HFFc6 (cell line): ENCODE results near the gene DYRK1B. TPM values are rescaled to one million over a fixed set of nuclear protein-coding genes. Genes with fewer than 3 reads are reported as not detected.

Experiments
- DNase-seq: peaks from one replicate; pipeline ENCODE4 v3.0.0-alpha.2; 2018
- H3K27ac Mint-ChIP-seq: 2 replicates; pipeline ENCODE4 v1.8.0; 2020; ENCODE audit warnings: mild to moderate bottlenecking, mixed read lengths
- H3K27me3 Mint-ChIP-seq: 2 replicates; pipeline ENCODE4 v1.8.0; 2021; ENCODE audit warnings: mild to moderate bottlenecking, moderate library complexity, mixed read lengths; ENCODE audit not compliant: insufficient read depth
- H3K36me3 Mint-ChIP-seq: 2 replicates; pipeline ENCODE4 v1.8.0; 2021; ENCODE audit warnings: low read depth, mixed read lengths
- H3K4me1 Mint-ChIP-seq: 2 replicates; pipeline ENCODE4 v1.8.0; 2020; ENCODE audit warnings: low read depth, mixed read lengths
- H3K4me3 Mint-ChIP-seq: 2 replicates; pipeline ENCODE4 v1.8.0; 2020; ENCODE audit warnings: mild to moderate bottlenecking, moderate library complexity, mixed read lengths
- H3K9me3 Mint-ChIP-seq: 2 replicates; pipeline ENCODE4 v1.8.0; 2020; ENCODE audit warnings: mild to moderate bottlenecking, mixed read lengths
- total RNA-seq, 6 experiments: library from RNA; stranded (reverse); fragmentation: NEBNext Ultra II Directional; extraction: Animal tissue kit (Norgen Biotek cat#: 25700); gene quantifications; 2 replicates in 1 of 6; 3 replicates in 5 of 6; pipeline ENCODE4 v1.2.3, GENCODE V29; 2021
- TF ChIP-seq, protein P1 (sequence below): fragments of 200-600 bp; sonication (generic); IDR thresholded peaks from 2 replicates; pipeline ENCODE4 v1.5.0; 2021; ENCODE audit warnings: antibody characterized with exemption, mild to moderate bottlenecking

Gene DYRK1B
- total RNA-seq, 6 experiments from 2014 or later, result 8.9 to 20.2 (median 12.7) TPM

DNA sequence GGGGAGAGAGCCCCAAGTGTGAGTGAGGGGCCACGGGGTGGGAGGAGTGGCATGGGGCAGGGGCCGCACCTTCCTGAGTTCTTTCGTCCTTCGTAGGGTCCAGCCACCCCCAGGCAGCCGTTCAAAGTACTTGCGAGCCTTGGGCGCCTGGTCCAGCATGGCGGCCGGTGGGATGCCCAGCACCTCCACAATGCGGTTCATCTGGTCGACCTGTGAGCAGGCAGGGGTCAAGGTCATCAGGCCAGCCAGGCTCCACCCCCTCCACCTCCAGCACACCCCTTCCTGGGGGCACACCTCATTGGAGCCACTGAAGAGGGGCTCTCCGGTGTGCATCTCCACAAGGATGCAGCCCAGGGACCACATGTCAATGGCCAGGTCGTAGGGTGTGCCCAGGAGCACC, 6.7 kb downstream of the DYRK1B start:
- TF ChIP-seq, protein P1, sequence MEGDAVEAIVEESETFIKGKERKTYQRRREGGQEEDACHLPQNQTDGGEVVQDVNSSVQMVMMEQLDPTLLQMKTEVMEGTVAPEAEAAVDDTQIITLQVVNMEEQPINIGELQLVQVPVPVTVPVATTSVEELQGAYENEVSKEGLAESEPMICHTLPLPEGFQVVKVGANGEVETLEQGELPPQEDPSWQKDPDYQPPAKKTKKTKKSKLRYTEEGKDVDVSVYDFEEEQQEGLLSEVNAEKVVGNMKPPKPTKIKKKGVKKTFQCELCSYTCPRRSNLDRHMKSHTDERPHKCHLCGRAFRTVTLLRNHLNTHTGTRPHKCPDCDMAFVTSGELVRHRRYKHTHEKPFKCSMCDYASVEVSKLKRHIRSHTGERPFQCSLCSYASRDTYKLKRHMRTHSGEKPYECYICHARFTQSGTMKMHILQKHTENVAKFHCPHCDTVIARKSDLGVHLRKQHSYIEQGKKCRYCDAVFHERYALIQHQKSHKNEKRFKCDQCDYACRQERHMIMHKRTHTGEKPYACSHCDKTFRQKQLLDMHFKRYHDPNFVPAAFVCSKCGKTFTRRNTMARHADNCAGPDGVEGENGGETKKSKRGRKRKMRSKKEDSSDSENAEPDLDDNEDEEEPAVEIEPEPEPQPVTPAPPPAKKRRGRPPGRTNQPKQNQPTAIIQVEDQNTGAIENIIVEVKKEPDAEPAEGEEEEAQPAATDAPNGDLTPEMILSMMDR, result no peak
- H3K4me1 Mint-ChIP-seq, result peaks cover 10% of the 10 kb centered on the region
- DNase-seq, result no peak
- H3K36me3 Mint-ChIP-seq, result peaks cover 30% of the 10 kb centered on the region
- no peaks in the 10 kb centered on the region for H3K27me3 Mint-ChIP-seq
- no peak overlapping the region for H3K4me3 Mint-ChIP-seq
- H3K9me3 Mint-ChIP-seq, result no peaks in the 10 kb centered on the region
- no peak overlapping the region for H3K27ac Mint-ChIP-seq

- Mint-ChIP-seq H3K27ac (no peak overlapping the region), H3K36me3 (peaks cover 29% of the 10 kb centered on the region)
- DNase-seq, result no peak
These were observed 7.5 kb downstream of the DYRK1B start for GRCh38 chr19:39826311-39826945.

GRCh38 chr19:39825531-39826076, 8.4 kb downstream of the DYRK1B start:
- TF ChIP-seq, protein P1, result no peak
- no peaks in the 10 kb centered on the region for H3K27me3 Mint-ChIP-seq
- DNase-seq, result no peak
- peaks cover 3% of the 10 kb centered on the region; the same call in 1 of the 2 replicates for H3K4me1 Mint-ChIP-seq
- H3K27ac Mint-ChIP-seq, result no peak overlapping the region
- peaks cover 21% of the 10 kb centered on the region for H3K36me3 Mint-ChIP-seq
- no peak overlapping the region for H3K4me3 Mint-ChIP-seq
- no peaks in the 10 kb centered on the region for H3K9me3 Mint-ChIP-seq

More at GRCh38 chr19:39826311-39826945, 7.5 kb downstream of the DYRK1B start:
- TF ChIP-seq, protein P1, result no peak
- Mint-ChIP-seq H3K4me3 (no peak overlapping the region), H3K27me3 (no peaks in the 10 kb centered on the region), H3K9me3 (no peaks in the 10 kb centered on the region), H3K4me1 (peaks cover 7% of the 10 kb centered on the region; the same call in 1 of the 2 replicates)

- Mint-ChIP-seq H3K4me1 (no peaks in the 10 kb centered on the region), H3K27me3 (no peaks in the 10 kb centered on the region), H3K9me3 (no peaks in the 10 kb centered on the region), H3K27ac (no peak overlapping the region), H3K36me3 (peaks cover 16% of the 10 kb centered on the region), H3K4me3 (no peak overlapping the region)
- DNase-seq, result no peak
- TF ChIP-seq, protein P1, result no peak
These were observed 8.9 kb downstream of the DYRK1B start for GRCh38 chr19:39825093-39825463.

DNA sequence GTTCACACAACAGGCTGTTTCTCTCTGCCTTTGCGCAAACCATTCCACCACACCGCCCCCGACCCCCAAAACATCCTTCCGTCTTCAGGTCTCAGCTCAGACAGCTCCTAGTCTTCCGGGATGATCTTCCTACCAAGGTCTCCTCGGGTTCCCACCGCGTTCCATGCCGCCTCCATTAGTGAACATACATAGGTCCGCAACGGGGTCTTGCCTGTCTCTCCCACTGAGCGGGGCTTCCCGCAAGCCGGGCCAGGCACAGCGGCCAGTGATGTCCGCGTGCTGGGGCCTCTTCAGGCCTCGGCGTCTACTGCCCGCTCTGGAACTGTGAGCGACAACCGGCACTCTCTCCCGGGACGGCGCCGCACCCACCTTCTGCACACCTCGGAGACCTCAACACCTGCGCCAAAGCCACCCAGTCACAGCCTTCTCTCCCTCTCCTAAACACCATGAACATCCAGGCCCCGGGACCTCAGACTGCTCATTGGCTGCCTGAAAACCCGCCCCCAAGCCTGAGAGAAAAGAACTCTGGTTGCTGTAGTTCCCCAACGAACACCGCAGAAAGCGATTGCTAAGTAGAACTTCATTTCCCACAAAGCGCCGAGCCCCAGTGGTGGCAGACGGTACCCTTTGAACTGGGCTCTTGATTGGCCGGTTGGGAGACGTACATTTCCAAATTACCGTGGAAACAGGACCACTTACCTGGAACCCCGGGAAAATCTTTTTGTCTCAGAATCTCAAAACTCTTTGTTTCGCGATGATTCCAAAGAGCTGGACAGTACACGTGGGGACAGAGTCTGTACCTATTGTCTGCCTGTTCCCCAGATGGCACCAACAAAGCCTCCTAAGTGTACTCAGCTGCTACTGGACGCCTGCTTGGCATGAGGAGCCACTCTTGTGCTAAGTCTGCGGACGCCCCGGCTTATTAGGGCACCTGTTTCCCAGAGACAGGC, 9.5 kb downstream of the DYRK1B start:
- Mint-ChIP-seq H3K4me3 (no peak overlapping the region), H3K27me3 (no peaks in the 10 kb centered on the region), H3K36me3 (peaks cover 11% of the 10 kb centered on the region), H3K27ac (no peak overlapping the region), H3K4me1 (no peaks in the 10 kb centered on the region), H3K9me3 (no peaks in the 10 kb centered on the region)
- TF ChIP-seq, protein P1, result peak; percentile 21; the same call in 1 of the 2 replicates
- DNase-seq, result peak; percentile 83
